Stimulated activated CD4-positive, alpha-beta T cell treated with anti-CD3 and anti-CD28 coated beads, Interleukin-4, amount 100 ng/mL, for 48 hours (primary cell): Measurements from ENCODE around the gene THSD4.

ENCODE experiments used
- DNase-seq, 2 donors: peaks; one replicate each; pipeline ENCODE4 v3.0.0-alpha.2; 2020; ENCODE audit warnings: low read depth in 2 of 2

Gene THSD4

GRCh38 chr15:71328453-71328852 lies 213.2 kb downstream of the THSD4 start:
- no peak for DNase-seq

DNA sequence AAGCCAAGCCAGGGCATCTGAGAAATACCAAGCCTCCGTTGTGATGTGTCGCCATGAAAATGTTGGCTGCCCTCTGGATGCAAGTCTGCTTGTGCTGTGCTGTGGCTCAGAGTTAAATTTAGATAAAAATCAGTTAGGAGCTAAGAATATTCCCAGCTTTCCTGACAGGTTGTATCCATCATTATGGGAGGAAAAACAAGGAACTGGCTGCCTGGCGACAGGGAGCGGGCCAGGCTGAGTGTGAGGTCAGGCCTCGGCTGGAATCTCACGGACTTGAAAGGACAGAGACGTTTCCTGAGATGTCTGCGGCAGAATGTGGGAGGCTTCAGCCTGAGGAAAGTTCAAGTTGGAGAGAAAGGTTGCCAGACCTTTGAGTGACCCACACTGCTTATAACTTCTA lies 213.8 kb downstream of the THSD4 start:
- DNase-seq = no peak

- no peak for DNase-seq
These were observed 214.4 kb downstream of the THSD4 start for GRCh38 chr15:71329497-71330260.

DNA sequence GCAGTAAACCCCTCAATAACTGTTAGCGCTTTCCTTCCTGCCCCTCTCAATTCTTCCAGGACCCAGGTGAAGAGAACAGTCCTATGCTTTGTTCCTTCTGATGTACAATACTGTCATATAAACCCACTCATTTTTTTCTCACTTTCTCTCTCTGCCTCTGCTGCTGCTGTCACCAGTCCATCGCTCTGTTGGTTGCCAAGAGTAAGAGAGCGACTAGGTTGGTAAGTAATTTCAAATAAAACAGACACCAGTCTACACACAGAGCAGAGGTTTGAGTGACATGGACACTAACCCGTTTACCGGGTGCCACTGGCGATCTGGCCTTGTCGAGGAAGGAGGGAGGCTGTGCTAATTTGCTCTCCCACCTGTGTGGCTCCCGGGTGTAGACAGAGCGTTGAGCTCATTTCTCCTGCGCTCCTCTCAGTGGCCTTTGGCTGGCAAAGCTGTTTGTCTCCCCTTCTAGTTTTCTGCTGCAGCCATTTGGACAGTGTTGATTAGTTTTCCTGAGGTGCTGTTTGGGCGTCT lies 215.4 kb downstream of the THSD4 start:
- DNase-seq = no peak

DNA sequence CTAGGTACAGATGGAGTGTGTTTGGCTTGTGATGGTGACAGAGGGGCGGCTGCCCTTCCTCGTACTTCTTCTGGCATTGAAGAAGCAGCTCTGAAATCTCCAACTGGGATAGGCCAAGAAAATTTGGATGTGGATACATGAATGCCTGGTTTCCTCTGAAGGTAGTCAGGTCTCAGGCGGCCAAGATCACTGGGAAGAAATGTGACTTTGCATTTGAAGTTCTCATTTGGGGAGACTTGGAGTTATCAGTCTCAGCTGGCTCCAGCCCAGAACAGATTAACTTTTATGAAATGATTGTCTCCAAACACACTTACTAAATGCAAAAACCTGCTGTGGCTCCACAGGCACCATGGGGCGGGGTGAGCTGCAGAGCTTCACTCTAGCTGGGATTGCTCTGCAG lies 215.9 kb downstream of the THSD4 start:
- no peak for DNase-seq

- no peak for DNase-seq
These were observed 217.2 kb downstream of the THSD4 start for GRCh38 chr15:71332431-71333004.

- DNase-seq = no peak
These were observed 217.9 kb downstream of the THSD4 start for GRCh38 chr15:71333136-71333700.

GRCh38 chr15:71333839-71334238 lies 218.6 kb downstream of the THSD4 start:
- DNase-seq = no peak

- DNase-seq = no peak
These were observed 219.2 kb downstream of the THSD4 start for GRCh38 chr15:71334434-71334833.

GRCh38 chr15:71334873-71335272 lies 219.6 kb downstream of the THSD4 start:
- no peak for DNase-seq

GRCh38 chr15:71335591-71335990 lies 220.3 kb downstream of the THSD4 start:
- no peak for DNase-seq

- no peak for DNase-seq
These were observed 221.4 kb downstream of the THSD4 start for GRCh38 chr15:71336671-71337070.

DNA sequence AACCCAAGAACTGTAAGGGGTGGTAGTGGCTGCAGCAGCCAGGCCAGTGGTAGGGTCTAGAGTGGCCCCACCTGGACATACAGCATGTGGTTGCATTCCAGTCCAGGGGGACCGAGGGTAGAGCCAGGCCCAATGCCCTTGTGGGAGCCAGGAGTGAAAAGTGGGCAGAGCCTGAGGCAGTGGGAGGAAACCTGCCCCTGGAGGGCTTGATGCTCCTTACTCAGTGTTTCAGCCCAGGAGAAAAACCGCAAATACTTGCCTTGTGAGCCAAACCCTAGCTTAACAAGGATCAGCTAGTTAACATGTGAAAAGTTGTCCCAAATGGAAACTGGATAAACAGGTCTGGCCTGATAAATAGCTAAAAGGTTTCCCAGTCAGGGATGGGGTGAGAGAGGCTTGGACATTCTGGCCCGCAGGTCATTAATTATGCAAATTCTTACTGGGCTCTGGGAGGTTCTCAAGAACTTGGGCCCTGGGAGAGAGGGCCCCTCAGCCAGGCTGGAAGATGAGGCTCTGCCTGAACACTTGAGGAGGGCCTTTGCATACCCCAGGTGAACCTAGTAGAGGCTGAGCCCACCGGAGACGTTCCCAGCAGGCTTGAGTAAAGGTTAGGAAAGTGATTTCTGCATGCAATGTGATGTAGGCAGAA lies 222.1 kb downstream of the THSD4 start:
- DNase-seq = no peak

DNA sequence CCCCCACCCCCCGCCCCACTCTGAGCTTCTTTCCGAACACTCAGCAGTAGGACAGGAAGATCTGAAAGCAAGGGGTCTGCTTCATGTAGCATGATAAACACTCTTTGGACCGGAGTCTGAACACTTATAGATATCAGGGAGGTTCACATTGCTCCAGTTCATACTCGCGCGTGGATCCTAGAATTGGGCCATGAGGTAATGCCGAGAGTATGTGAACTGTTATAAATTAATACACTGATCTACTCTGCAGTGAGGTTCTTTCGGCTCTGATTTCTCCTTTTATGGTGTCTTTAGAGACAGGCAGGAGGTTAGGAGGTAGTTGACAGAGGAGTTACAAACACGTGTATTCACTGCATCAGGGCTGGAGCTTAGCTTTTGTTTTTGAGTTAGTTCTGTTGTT lies 223.0 kb downstream of the THSD4 start:
- no peak for DNase-seq

DNA sequence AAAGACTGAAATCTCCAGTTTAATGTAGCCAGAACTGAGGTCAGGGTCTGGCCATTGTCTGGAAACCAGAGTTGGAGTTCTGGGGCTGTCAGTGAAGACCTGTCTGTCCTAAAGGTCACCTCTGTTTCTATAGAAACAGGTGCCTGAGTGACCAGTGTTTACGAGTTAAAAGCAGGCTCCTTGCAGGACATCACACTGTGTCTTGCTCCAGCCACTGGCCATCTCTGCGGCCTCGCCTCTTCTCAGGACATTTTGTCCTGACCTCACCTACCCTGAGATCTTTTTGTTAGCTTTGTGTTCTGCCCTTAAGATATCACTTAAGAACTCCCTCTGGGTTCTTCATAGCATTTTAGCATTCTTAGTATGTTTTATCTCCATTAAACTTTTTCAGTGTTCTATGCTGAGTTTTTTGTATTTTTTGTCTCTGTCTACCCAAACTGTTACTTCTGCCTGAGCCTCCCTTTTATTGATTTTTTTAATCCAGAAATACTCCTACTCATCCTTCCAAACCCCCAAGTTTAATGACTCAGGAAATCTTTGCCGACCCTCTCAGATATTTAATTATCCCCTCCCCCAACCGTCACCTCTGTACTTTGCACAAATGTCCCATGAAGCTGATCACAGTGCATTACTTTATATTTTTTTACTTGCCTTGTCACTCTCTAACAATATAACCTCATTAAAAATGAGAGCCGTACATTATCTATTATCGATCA lies 223.7 kb downstream of the THSD4 start:
- no peak for DNase-seq

- DNase-seq = no peak
These were observed 226.7 kb downstream of the THSD4 start for GRCh38 chr15:71341811-71342550.

DNA sequence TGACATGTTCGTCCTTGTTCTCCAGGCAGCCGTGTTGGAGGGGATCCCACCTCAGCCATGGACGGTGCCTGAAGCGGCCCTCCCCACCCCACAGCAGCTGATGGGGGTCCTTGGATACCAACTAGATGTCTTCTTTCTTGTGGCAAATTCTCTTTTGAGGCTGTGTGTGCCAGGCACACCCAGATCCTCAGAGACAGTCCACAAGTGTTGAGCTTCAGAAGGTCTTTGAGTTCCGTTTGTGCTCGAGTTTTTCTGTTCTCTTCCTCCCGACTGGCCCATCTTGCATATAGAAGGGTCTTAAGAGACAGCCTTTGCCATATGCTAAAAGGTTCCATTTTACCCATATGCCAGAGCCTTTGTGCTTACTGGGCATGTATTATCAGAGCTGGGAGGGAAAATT lies 227.4 kb downstream of the THSD4 start:
- DNase-seq = no peak

GRCh38 chr15:71344316-71344715 lies 229.0 kb downstream of the THSD4 start:
- no peak for DNase-seq

DNA sequence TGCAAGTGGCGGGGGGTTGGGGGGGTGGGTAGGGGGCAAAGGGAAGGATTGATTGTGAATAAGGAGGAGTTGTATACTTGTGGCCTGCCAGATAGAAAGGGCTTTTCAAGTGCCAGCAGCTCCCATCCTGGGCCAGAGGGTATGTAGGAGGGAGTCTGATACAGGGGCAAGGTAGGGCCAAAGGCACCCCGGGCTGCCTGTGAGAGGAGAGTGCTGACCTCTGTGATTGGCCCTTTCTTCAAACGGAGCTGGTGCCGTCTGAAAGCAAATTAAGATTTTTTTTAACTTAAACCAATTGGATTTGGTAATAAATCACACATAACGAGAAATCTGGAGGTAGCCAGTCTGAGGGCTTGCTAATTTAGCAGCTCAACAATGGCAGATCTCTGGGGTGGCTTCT lies 229.9 kb downstream of the THSD4 start:
- DNase-seq = no peak

DNA sequence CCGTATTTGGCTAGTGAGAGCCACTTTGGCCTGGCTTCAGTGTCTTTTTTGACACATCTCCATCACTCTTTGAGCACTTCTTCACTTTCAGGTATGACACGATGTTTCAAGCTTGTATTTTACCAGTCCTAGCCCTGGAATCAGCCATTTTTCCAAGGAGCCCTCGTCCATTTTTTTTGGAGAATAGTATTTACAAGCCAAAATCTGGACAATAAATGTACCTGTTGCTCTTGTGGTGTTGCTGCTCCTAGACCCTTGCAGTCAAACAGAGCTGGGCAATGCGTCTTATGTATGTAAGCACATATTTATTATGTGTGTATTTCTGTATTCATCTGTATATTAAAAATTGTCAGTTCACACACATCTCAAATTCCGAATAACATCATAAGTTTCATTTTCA lies 231.2 kb downstream of the THSD4 start:
- DNase-seq = no peak

GRCh38 chr15:71348597-71348996 lies 233.3 kb downstream of the THSD4 start:
- DNase-seq = no peak
